ENCODE measurements around the gene TSKS. TPM values are rescaled to one million over a fixed set of nuclear protein-coding genes. Genes with fewer than 3 reads are reported as not detected.

Gene TSKS
- total and polyA plus RNA-seq, 2 donors (not counting 3 experiments of a cell fraction or from before 2014, with no cell fraction given): 0.03 TPM; not detected in 1

- Histone ChIP-seq H3K27me3 (ENCODE audit: control insufficient read depth in 2 of 2, insufficient read depth in 2 of 2, low read length in 2 of 2) (no peaks in the 10 kb centered on the region), H4K20me1 (replicated peaks; ENCODE audit: control insufficient read depth, extremely low read depth, insufficient read depth, low read length) (no peaks in the 10 kb centered on the region), H3K9ac (replicated peaks; ENCODE audit: extremely low read depth, insufficient read depth, low read length) (no peak overlapping the region), H3K36me3 (ENCODE audit: control insufficient read depth in 2 of 2, extremely low read depth in 1 of 2, insufficient read depth in 2 of 2, low read length in 2 of 2) (peaks cover 0 to 6% of the 10 kb centered on the region in 2 experiments), H3K79me2 (ENCODE audit: control insufficient read depth, insufficient read depth, low read length) (peaks cover 33% of the 10 kb centered on the region), H3K27ac (ENCODE audit: insufficient read depth, low read depth, low read length) (no peak overlapping the region), H3K4me2 (ENCODE audit: insufficient read depth, low read length) (no peak overlapping the region), H2AFZ (ENCODE audit: low read depth, low read length) (no peak overlapping the region), H3K4me3 (replicated peaks in 1 of 3; ENCODE audit: insufficient read depth in 1 of 3, low read depth in 1 of 3, low read length in 3 of 3) (no peak overlapping the region), H3K9me3 (replicated peaks; ENCODE audit: control insufficient read depth, insufficient read depth, low read length) (no peaks in the 10 kb centered on the region), H3K4me1 (ENCODE audit: control insufficient read depth, extremely low read depth, insufficient read depth, low read length) (no peaks in the 10 kb centered on the region), H3K9me1 (replicated peaks; ENCODE audit: control insufficient read depth, extremely low read depth, insufficient read depth, low read length) (no peaks in the 10 kb centered on the region)
- DNase-seq (ENCODE audit: low read depth, low spot score) (no peak), FAIRE-seq (no peak)
- no TSS peak for BruUV-seq (replicated peaks)
- dilution Hi-C loops (cut with MboI; ENCODE audit: extremely low pct_ligation_motif_present, low sequenced_read_pairs) (no loop called here), intact Hi-C loops (cut with micrococcal nuclease) (no loop called here)
- TF ChIP-seq POLR2AphosphoS5 (IDR thresholded peaks at IDR 0.05; ENCODE audit: insufficient read depth, low read depth, low read length): no peak
- no peak for TF ChIP-seq MYC (IDR thresholded peaks at IDR 0.05; ENCODE audit: low read depth, low read length)
- TF ChIP-seq POLR2A (IDR thresholded peaks at IDR 0.05; ENCODE audit: low read depth, low read length): no peak
- no peak for TF ChIP-seq EZH2 (IDR thresholded peaks at IDR 0.05; ENCODE audit: borderline replicate concordance, low read depth, low read length, severe bottlenecking)
- no peak for TF ChIP-seq MAX (IDR thresholded peaks at IDR 0.05; ENCODE audit: insufficient read depth, insufficient read length)
- no peak for TF ChIP-seq JUN (IDR thresholded peaks at IDR 0.05; ENCODE audit: borderline replicate concordance, insufficient read depth, insufficient read length, low read depth)
- no peak for TF ChIP-seq FOS (IDR thresholded peaks at IDR 0.05; ENCODE audit: borderline replicate concordance, insufficient read depth, low read length)
- no peak for TF ChIP-seq CTCF (IDR thresholded peaks at IDR 0.05; ENCODE audit: extremely low read depth in 1 of 2, insufficient read depth in 1 of 2, low read depth in 1 of 2, low read length in 2 of 2)
- TF ChIP-seq GATA2 (IDR thresholded peaks at IDR 0.05; ENCODE audit: insufficient read depth, insufficient read length, low read depth, low read length): no peak
- POLR2A ChIA-PET: no interaction called here
- CTCF ChIA-PET: interaction anchor here (1.4 kb wide), 1 partner anchor 56 kb away, joined by 3 read pairs; no protein-coding TSS in a partner anchor
These were observed 10.7 kb upstream of the TSKS start for GRCh38 chr19:49773663-49774350.

Measured in endothelial cell of umbilical vein (primary cell).